DND-41 (cell line): ENCODE measurements around the gene IL7R.

ENCODE experiments used
- ATAC-seq: fragments of 200-7000 bp; cut with Tn5 transposase; 3 replicates; pipeline ENCODE4 v1.9.1; 2021; ENCODE audit warnings: low read depth; ENCODE audit not compliant: insufficient read depth
- DNase-seq: peaks from one replicate; pipeline ENCODE4 v3.0.0-alpha.2; 2020
- H2AFZ ChIP-seq: 2 replicates; pipeline ENCODE4 v1.6.0; 2012; ENCODE audit warnings: low read depth, low read length
- H3K27ac ChIP-seq: 2 replicates; pipeline ENCODE4 v1.5.1; 2012; ENCODE audit warnings: low read length, inconsistent platforms
- H3K27me3 ChIP-seq: fragments of 200-600 bp; sonication (generic); 2 replicates; pipeline ENCODE4 v1.6.0; 2012; ENCODE audit warnings: low read length, mild to moderate bottlenecking, inconsistent platforms; ENCODE audit not compliant: insufficient read depth, poor library complexity
- H3K36me3 ChIP-seq: 2 replicates; pipeline ENCODE4 v1.5.1; 2012; ENCODE audit warnings: low read length, inconsistent platforms; ENCODE audit not compliant: insufficient read depth
- H3K4me1 ChIP-seq: 2 replicates; pipeline ENCODE4 v1.5.1; 2012; ENCODE audit warnings: mild to moderate bottlenecking, low read length; ENCODE audit not compliant: insufficient read depth
- H3K4me2 ChIP-seq: 2 replicates; pipeline ENCODE4 v1.6.0; 2012; ENCODE audit warnings: mild to moderate bottlenecking, moderate library complexity, low read length, inconsistent platforms; ENCODE audit not compliant: insufficient read depth
- H3K4me3 ChIP-seq, 2 experiments: fragments of 200-600 bp in 1 of 2; shearing (Covaris generic) in 1 of 2; 2 replicates each; pipeline ENCODE4 v1.5.1; 2012 to 2016; ENCODE audit warnings: inconsistent platforms in 2 of 2, low read length in 2 of 2, mild to moderate bottlenecking in 2 of 2, low read depth in 1 of 2, moderate library complexity in 1 of 2
- H3K79me2 ChIP-seq: 2 replicates; pipeline ENCODE4 v1.6.0; 2012; ENCODE audit warnings: low read length, inconsistent platforms; ENCODE audit not compliant: insufficient read depth
- H3K9ac ChIP-seq: 2 replicates; pipeline ENCODE4 v1.6.0; 2012; ENCODE audit warnings: low read depth, mild to moderate bottlenecking, inconsistent platforms, low read length, moderate library complexity
- H3K9me3 ChIP-seq: 2 replicates; pipeline ENCODE4 v1.5.1; 2012; ENCODE audit warnings: low read length, moderate library complexity, mild to moderate bottlenecking, inconsistent platforms; ENCODE audit not compliant: insufficient read depth, severe bottlenecking
- H4K20me1 ChIP-seq: 2 replicates; pipeline ENCODE4 v1.6.0; 2012; ENCODE audit warnings: low read length; ENCODE audit not compliant: insufficient read depth
- CTCF ChIP-seq: IDR thresholded peaks from 2 replicates; pipeline ENCODE4 v1.5.1; 2012; ENCODE audit warnings: borderline replicate concordance, low read length, moderate library complexity, mild to moderate bottlenecking; ENCODE audit not compliant: poor library complexity, severe bottlenecking; ENCODE audit errors: extremely low read depth
- EZH2 ChIP-seq: IDR thresholded peaks from 3 replicates; pipeline ENCODE4 v1.6.1; 2012; ENCODE audit warnings: borderline replicate concordance, low read depth, mild to moderate bottlenecking, moderate library complexity, low read length, inconsistent platforms; ENCODE audit not compliant: severe bottlenecking

IL7R gene

GRCh38 chr5:35813521-35813920, 43.2 kb upstream of the IL7R start:
- Histone ChIP-seq H4K20me1 (no peaks in the 10 kb centered on the region), H3K27ac (no peak overlapping the region), H3K36me3 (no peaks in the 10 kb centered on the region), H3K79me2 (no peaks in the 10 kb centered on the region), H3K9me3 (no peaks in the 10 kb centered on the region), H3K4me2 (no peak overlapping the region), H3K9ac (no peak overlapping the region), H3K4me3 (no peak overlapping the region), H3K4me1 (peaks cover 36% of the 10 kb centered on the region), H3K27me3 (no peaks in the 10 kb centered on the region), H2AFZ (no peak overlapping the region)
- ATAC-seq, result no peak
- TF ChIP-seq EZH2 (no peak), CTCF (no peak)
- no peak for DNase-seq

GRCh38 chr5:35815089-35815936, 41.4 kb upstream of the IL7R start:
- DNase-seq, result peak; percentile 62
- ATAC-seq, result peak; percentile 71
- Histone ChIP-seq H3K27ac (no peak overlapping the region), H3K4me1 (peaks cover 28% of the 10 kb centered on the region), H3K9me3 (no peaks in the 10 kb centered on the region), H3K36me3 (no peaks in the 10 kb centered on the region), H3K79me2 (no peaks in the 10 kb centered on the region), H3K9ac (no peak overlapping the region), H2AFZ (no peak overlapping the region), H3K27me3 (no peaks in the 10 kb centered on the region), H4K20me1 (no peaks in the 10 kb centered on the region), H3K4me3 (no peak overlapping the region), H3K4me2 (no peak overlapping the region)
- TF ChIP-seq EZH2, result no peak
- peak; percentile 80 for TF ChIP-seq CTCF

- no peaks in the 10 kb centered on the region for H3K79me2 ChIP-seq
- H3K9ac ChIP-seq, result no peak overlapping the region
- no peaks in the 10 kb centered on the region for H3K36me3 ChIP-seq
- no peak overlapping the region for H2AFZ ChIP-seq
- H4K20me1 ChIP-seq, result no peaks in the 10 kb centered on the region
- H3K9me3 ChIP-seq, result no peaks in the 10 kb centered on the region
- peaks cover 12% of the 10 kb centered on the region for H3K4me1 ChIP-seq
- H3K27me3 ChIP-seq, result no peaks in the 10 kb centered on the region
- TF ChIP-seq CTCF (no peak), EZH2 (no peak)
- ATAC-seq (peak; percentile 53), DNase-seq (no peak)
- no peak overlapping the region for H3K4me2 ChIP-seq
- H3K27ac ChIP-seq, result no peak overlapping the region
- H3K4me3 ChIP-seq, result no peak overlapping the region
These were observed 39.7 kb upstream of the IL7R start for GRCh38 chr5:35816881-35817521.
